ENCODE measurements around the gene OCEL1. TPM values are rescaled to one million over a fixed set of nuclear protein-coding genes. Genes with fewer than 3 reads are reported as not detected.

The OCEL1 gene
- total and polyA plus RNA-seq, 3 donors from 2014 or later: 6.6 to 17.5 (median 13.9) TPM

- peak overlapping the region; percentile 79 to 82 for H3K27ac ChIP-seq
- no peaks in the 10 kb centered on the region for H3K36me3 ChIP-seq (ENCODE audit: low read depth, missing control alignments)
- no peak for DNase-seq
- H3K9me3 ChIP-seq: no peaks in the 10 kb centered on the region
- H3K4me3 ChIP-seq: peak overlapping the region; percentile 71 to 80
- peaks cover 45% of the 10 kb centered on the region for H3K4me1 ChIP-seq
- no peak for TF ChIP-seq CTCF (IDR thresholded peaks at IDR 0.05)
- TF ChIP-seq POLR2A (IDR thresholded peaks at IDR 0.05): no peak
- 22 to 36% methylated on average over 5 to 8 of the region's 8 CpGs for WGBS, 2 donors
- intact Hi-C loops (cut with DNase I; ENCODE audit: low total_unique reads): no loop called here
- no peaks in the 10 kb centered on the region for H3K27me3 ChIP-seq
Measured at GRCh38 chr19:17243211-17243829, 17.3 kb downstream of the OCEL1 start.

GRCh38 chr19:17243830-17244617 is 18.0 kb downstream of the OCEL1 start:
- WGBS, 2 donors: 0 to 2% methylated on average over 3 to 52 of the region's 52 CpGs
- Histone ChIP-seq H3K4me1 (peaks cover 45% of the 10 kb centered on the region), H3K27me3 (no peaks in the 10 kb centered on the region), H3K4me3 (peak overlapping the region; percentile 71 to 80), H3K27ac (peak overlapping the region; percentile 79 to 82), H3K9me3 (no peaks in the 10 kb centered on the region), H3K36me3 (ENCODE audit: low read depth, missing control alignments) (no peaks in the 10 kb centered on the region)
- DNase-seq: peak; percentile 75
- no peak for TF ChIP-seq CTCF (IDR thresholded peaks at IDR 0.05)
- TF ChIP-seq POLR2A (IDR thresholded peaks at IDR 0.05): no peak
- intact Hi-C loops (cut with DNase I; ENCODE audit: low total_unique reads): no loop called here

GRCh38 chr19:17244618-17245534 is 18.9 kb downstream of the OCEL1 start:
- H3K27ac ChIP-seq: peak overlapping the region; percentile 79 to 82
- no peaks in the 10 kb centered on the region for H3K36me3 ChIP-seq (ENCODE audit: low read depth, missing control alignments)
- H3K4me3 ChIP-seq: peak overlapping the region; percentile 71 to 80
- TF ChIP-seq POLR2A (IDR thresholded peaks at IDR 0.05): no peak
- no peak for TF ChIP-seq CTCF (IDR thresholded peaks at IDR 0.05)
- no peaks in the 10 kb centered on the region for H3K27me3 ChIP-seq
- peaks cover 44% of the 10 kb centered on the region for H3K4me1 ChIP-seq
- no peaks in the 10 kb centered on the region for H3K9me3 ChIP-seq
- WGBS, 2 donors: 0% methylated on average over 6 to 31 of the region's 100 CpGs
- intact Hi-C loops (cut with DNase I; ENCODE audit: low total_unique reads): no loop called here
- no peak for DNase-seq

- Histone ChIP-seq H3K9me3 (no peaks in the 10 kb centered on the region), H3K4me1 (peaks cover 39% of the 10 kb centered on the region), H3K27me3 (no peaks in the 10 kb centered on the region), H3K27ac (peak within 1 kb of the TSS; percentile 79 to 82), H3K4me3 (peak within 1 kb of the TSS; percentile 71 to 80), H3K36me3 (ENCODE audit: low read depth, missing control alignments) (no peaks in the 10 kb centered on the region)
- WGBS, 2 donors: 1% methylated on average over 37 of the region's 72 CpGs; no CpG with 5 or more reads in 1 of the 2 donors
- intact Hi-C loops (cut with DNase I; ENCODE audit: low total_unique reads): no loop called here
- no peak for DNase-seq
- TF ChIP-seq POLR2A (IDR thresholded peaks at IDR 0.05) (no peak), CTCF (IDR thresholded peaks at IDR 0.05) (no peak)
Measured at GRCh38 chr19:17245535-17245984, 19.5 kb downstream of the OCEL1 start, which contains the start of gene NR2F6. Gene NR2F6, minus strand, starts transcription at chr19:17245919. Its CDS starts 699 bp downstream, at chr19:17245220.
